Measurements from ENCODE around the gene PAPPA. TPM values are rescaled to one million over a fixed set of nuclear protein-coding genes. Genes with fewer than 3 reads are reported as not detected.

Gene PAPPA
- total RNA-seq, 1 donor from 2014 or later = 172 TPM

DNA sequence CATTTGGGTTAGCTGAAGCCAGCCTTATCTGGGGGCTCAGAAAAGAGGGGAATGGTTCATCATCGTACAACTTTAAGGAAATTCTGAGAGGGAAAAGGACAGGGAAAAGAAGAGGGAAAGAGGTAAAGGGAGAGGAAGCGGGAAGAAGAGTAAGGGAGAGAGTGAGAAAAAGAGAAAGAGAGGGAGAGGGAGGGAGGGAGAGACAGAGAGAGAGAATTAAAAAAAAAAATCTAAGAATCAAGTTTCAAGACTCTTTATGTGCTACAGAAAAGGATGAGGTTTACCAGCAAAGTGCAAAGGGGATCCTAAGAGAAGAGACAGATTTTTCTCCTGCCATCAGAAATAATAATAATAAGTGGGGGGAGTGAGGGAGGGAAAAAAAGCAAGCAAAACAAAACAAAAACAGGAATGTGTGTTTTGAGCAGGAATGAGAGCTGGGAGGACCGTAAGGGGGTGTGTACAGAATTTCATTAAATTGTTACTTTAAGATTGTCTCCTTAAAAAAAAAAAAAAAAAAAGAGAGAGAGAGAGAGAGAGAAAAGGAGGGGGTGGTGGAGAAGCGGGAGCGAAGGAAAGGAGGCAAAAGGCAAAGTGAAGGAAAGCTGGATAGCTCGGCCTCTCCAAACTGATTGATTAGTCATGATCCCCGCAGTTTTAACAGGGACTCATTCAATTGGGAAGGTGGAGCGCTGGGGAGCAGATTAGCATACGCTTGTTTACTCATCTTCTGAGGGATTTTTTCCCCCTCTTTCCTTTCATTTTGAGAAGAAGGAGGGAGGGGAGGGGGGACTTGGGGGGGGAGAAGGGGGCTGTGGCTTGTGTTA is 438 bp upstream of the PAPPA start:
- TF ChIP-seq, protein P1, sequence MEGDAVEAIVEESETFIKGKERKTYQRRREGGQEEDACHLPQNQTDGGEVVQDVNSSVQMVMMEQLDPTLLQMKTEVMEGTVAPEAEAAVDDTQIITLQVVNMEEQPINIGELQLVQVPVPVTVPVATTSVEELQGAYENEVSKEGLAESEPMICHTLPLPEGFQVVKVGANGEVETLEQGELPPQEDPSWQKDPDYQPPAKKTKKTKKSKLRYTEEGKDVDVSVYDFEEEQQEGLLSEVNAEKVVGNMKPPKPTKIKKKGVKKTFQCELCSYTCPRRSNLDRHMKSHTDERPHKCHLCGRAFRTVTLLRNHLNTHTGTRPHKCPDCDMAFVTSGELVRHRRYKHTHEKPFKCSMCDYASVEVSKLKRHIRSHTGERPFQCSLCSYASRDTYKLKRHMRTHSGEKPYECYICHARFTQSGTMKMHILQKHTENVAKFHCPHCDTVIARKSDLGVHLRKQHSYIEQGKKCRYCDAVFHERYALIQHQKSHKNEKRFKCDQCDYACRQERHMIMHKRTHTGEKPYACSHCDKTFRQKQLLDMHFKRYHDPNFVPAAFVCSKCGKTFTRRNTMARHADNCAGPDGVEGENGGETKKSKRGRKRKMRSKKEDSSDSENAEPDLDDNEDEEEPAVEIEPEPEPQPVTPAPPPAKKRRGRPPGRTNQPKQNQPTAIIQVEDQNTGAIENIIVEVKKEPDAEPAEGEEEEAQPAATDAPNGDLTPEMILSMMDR (IDR thresholded peaks at IDR 0.05; ENCODE audit: insufficient read depth, low read depth, low read length) = no peak
- no peak for TF ChIP-seq EZH2 (IDR thresholded peaks at IDR 0.05; ENCODE audit: insufficient read depth, low read length)
- H3K27me3 Mint-ChIP-seq (ENCODE audit: low read depth, unreplicated experiment) = no peaks in the 10 kb centered on the region
- Histone ChIP-seq H3K36me3 (ENCODE audit: insufficient read depth, low read length) (no peaks in the 10 kb centered on the region), H3K4me2 (ENCODE audit: low read length) (peak overlapping the region; percentile 84), H3K27ac (ENCODE audit: low read depth, low read length) (peak overlapping the region; percentile 92), H3K4me1 (ENCODE audit: insufficient read depth, low read length) (peaks cover 38% of the 10 kb centered on the region), H3K79me2 (ENCODE audit: insufficient read depth, low read length) (peaks cover 18% of the 10 kb centered on the region), H3K27me3 (ENCODE audit: insufficient read depth, low read length) (no peaks in the 10 kb centered on the region), H4K20me1 (ENCODE audit: insufficient read depth, low read length) (no peaks in the 10 kb centered on the region), H3K4me3 (ENCODE audit: insufficient read depth, low read depth, low read length) (no peak overlapping the region), H3K9me3 (ENCODE audit: insufficient read depth, low read depth, low read length) (no peaks in the 10 kb centered on the region), H2AFZ (ENCODE audit: low read depth, low read length) (no peak overlapping the region), H3K9ac (ENCODE audit: low read length) (peak overlapping the region; percentile 85)
- peaks cover 3% of the 10 kb centered on the region for H3K9me3 Mint-ChIP-seq (ENCODE audit: unreplicated experiment)
- peak overlapping the region; percentile 95 for H3K4me3 Mint-ChIP-seq (ENCODE audit: unreplicated experiment)
- peaks cover 42% of the 10 kb centered on the region for H3K4me1 Mint-ChIP-seq (ENCODE audit: low read depth, unreplicated experiment)
- DNase-seq (ENCODE audit: low read depth) (peak; percentile 52), FAIRE-seq (no peak)
- peak overlapping the region; percentile 100 for H3K27ac Mint-ChIP-seq (ENCODE audit: unreplicated experiment)
- no peaks in the 10 kb centered on the region for H3K36me3 Mint-ChIP-seq (ENCODE audit: low read depth, unreplicated experiment)

GRCh38 chr9:116154334-116154975 is 864 bp downstream of the PAPPA start:
- peaks cover 38% of the 10 kb centered on the region for H3K4me1 ChIP-seq (ENCODE audit: insufficient read depth, low read length)
- peaks cover 3% of the 10 kb centered on the region for H3K36me3 ChIP-seq (ENCODE audit: insufficient read depth, low read length)
- H3K4me2 ChIP-seq (ENCODE audit: low read length) = peak overlapping the region; percentile 92
- no peak for TF ChIP-seq EZH2 (IDR thresholded peaks at IDR 0.05; ENCODE audit: insufficient read depth, low read length)
- TF ChIP-seq, protein P1 (IDR thresholded peaks at IDR 0.05; ENCODE audit: insufficient read depth, low read depth, low read length) = no peak
- H4K20me1 ChIP-seq (ENCODE audit: insufficient read depth, low read length) = no peaks in the 10 kb centered on the region
- Mint-ChIP-seq H3K27me3 (ENCODE audit: low read depth, unreplicated experiment) (no peaks in the 10 kb centered on the region), H3K36me3 (ENCODE audit: low read depth, unreplicated experiment) (peaks cover 11% of the 10 kb centered on the region), H3K9me3 (ENCODE audit: unreplicated experiment) (peaks cover 3% of the 10 kb centered on the region), H3K4me3 (ENCODE audit: unreplicated experiment) (peak overlapping the region; percentile 88), H3K4me1 (ENCODE audit: low read depth, unreplicated experiment) (peaks cover 47% of the 10 kb centered on the region), H3K27ac (ENCODE audit: unreplicated experiment) (peak overlapping the region; percentile 93)
- H3K4me3 ChIP-seq (ENCODE audit: insufficient read depth, low read depth, low read length) = peak overlapping the region; percentile 74
- H3K79me2 ChIP-seq (ENCODE audit: insufficient read depth, low read length) = peaks cover 21% of the 10 kb centered on the region
- FAIRE-seq (no peak), DNase-seq (ENCODE audit: low read depth) (no peak)
- peaks cover 5% of the 10 kb centered on the region for H3K27me3 ChIP-seq (ENCODE audit: insufficient read depth, low read length)
- H3K9ac ChIP-seq (ENCODE audit: low read length) = peak overlapping the region; percentile 94
- H2AFZ ChIP-seq (ENCODE audit: low read depth, low read length) = peak overlapping the region; percentile 59
- H3K27ac ChIP-seq (ENCODE audit: low read depth, low read length) = peak overlapping the region; percentile 77
- no peaks in the 10 kb centered on the region for H3K9me3 ChIP-seq (ENCODE audit: insufficient read depth, low read depth, low read length)
